GM18498 (cell line): ENCODE data around the gene EBF3.

Source experiments
- ATAC-seq: cut with Tn5 transposase; IDR thresholded peaks from one replicate; pipeline ENCODE4 v1.9.1; 2021; ENCODE audit warnings: mild to moderate bottlenecking, moderate library complexity; ENCODE audit not compliant: unreplicated experiment

Gene EBF3

GRCh38 chr10:129959544-129960480, 4.3 kb downstream of the EBF3 start:
- ATAC-seq = no peak

DNA sequence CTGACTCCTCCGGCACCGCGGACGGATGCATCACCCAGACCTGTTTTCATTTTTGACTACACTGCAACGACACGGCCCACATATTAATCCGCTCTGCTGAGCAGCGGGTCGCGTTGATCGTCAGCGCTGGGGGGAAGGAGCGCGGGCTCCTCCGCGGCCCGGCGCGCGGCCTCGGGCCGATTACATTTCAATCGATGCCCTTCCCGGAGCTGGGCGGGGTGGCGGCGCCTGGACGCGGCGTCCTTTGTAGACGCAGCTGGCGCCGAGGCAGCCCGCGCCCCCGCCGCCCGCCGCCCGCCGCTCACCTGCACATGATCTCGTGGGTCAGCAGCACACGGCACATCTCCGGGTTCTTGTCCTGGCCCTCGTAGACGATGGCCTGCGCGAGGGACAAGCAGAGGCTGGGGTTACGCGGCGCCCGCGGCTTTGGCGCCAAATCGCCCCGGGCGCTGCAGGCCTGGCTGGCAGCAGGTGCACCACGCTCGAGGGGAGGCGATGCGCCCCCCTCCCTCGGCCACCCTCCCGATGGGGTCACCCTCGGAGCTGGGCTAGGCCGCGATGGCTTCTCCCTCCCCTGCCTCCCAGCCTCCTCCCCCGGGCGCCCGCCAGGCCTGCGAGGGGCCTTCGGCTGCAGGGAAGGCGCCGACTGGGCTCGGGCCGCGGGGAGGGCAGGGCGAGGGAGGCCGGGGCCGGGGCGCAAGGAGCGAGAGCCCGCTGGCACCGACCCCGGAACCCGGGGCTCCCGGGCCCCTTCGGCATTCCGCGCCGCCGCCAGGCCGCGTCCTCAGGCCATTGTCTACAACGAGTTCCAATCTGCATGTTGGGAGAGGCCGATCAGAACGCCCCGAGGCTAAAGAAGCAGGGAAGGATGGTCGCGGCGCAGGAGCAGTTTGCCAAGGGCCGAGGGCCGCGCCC, 5.2 kb downstream of the EBF3 start:
- no peak for ATAC-seq

GRCh38 chr10:129958148-129958628, 5.9 kb downstream of the EBF3 start:
- ATAC-seq = no peak

DNA sequence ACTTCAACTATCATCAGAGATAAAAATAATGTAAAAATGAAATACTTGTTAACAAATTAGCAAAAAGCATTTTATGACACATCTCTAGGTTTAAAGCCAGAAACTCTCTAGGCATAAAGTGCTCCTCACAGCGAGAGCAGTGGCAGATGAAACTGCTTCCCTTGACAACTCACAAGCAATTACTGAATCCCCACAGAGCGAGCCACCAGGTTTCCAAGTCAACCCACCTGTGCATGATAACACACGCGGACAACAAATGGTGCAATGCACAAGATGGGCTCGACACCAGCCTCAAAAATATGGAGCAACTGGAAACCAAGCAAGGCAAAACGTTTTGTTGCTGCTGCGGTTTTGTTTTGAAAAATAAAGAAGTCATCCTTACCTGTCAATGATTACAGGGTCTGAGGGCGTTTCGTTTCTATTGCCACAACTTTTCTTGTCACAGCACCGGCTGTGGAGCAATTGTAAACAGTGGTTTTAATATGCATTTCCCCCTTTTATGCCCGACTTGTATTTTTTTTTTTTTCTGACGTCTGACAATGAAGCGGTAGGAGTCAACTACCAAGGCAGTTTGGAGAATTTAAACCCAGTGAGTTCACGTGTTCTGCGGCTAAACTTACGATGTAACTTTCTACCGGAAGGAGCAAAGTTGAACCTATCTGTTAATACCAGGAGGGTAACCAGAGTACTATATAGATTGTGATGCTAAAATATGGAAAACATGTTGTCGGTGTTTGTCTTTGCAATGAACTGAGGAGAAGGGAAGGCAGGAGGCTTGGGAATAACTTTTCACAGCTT, 7.0 kb downstream of the EBF3 start:
- no peak for ATAC-seq

DNA sequence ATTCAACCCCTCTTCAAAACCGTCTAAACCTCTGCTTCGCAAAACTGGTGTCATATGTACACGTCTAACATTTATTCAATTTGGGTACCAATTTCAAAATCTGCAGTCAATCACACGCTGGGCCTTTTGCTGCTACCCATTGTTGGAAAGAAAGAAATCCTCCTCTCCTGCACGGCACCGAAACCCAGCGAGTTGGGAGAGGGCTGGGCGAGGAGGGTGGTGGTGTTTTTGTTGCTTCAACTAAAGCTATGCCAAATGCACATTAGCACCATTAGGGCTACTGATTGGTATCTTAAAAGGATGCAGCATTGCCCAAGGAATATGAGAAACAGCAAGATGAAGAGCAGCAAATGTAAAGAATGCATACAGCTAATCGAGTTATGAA, 7.8 kb downstream of the EBF3 start:
- no peak for ATAC-seq

- no peak for ATAC-seq
Observed at GRCh38 chr10:129955601-129956285, 8.3 kb downstream of the EBF3 start.

DNA sequence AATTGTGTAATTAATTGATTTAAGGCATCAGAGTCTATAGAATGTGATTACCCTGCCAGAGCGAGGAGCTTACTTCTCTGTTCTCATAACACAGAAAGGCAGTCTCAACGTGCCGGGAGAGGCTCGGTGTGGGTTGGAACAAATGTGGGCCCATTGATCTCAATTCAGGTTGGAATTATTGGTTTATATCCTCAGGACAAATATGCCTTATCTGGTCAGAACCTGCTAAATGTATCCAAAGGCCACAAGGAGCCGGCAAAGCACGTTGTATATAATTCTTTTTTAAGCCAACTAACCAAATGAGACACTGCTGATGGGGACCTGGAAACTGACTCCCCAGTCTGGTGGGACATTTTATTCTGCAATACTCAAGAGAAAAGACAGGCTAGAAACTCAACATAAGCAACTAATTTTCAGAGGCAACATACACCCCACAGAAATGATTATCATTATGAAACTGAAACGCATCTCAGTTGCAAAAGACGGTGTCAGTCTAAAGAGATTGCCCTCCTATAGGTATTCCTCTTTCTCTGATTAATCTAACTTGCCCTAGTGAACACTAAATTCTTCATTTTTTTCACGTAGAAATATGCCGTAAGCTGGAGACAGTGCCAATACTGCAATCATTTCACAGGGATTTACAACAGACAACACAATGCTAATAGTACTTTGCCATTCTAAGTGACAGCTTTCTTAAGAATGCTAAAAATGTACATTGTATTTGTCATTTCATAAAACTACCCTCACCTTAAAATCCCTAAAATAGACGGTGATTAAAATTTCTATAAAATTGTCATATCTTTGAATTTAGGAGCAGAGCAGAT, 9.4 kb downstream of the EBF3 start:
- no peak for ATAC-seq

DNA sequence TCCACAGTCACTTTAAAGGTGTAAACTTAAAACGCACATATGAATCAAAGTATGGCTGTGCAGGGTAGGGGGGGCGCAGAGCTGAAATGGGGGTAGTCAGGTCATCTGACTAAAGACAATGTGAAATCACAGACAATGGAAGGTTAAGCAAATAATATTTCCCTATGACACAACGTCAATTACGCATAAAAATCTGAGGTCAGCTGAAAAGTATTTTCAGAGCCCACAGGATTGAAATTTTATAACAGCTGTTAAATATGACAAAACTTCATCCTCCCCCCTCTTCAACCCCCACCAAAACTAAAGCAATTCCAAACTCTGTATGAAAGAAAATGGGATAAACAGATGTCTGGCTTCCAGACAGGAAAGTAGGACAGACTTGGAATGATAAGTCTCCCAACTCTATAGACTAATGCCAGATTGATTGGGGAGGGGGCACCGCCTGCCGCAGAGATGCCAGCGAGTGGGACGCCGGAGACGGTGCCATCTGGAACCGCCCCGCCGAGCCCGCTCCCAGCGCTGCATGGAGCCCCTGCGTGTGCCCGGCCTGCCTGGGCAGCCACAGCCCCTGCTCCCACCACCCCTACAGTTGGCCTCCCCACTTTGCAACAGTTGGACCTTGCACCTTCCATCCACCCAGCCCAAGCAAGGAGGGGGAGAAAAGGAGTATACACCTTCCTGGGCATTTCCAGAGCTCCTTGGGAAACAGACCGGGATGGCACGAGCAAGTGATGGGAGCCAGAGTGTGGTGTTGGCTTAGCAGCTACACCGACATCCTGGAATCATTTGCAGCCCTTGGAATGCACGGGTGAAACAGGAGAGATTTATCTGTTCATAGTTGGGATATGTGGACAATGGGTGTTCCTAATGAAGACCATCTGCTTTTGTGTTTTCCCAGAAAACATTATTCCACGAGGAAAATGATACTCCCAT, 10.7 kb downstream of the EBF3 start:
- no peak for ATAC-seq

DNA sequence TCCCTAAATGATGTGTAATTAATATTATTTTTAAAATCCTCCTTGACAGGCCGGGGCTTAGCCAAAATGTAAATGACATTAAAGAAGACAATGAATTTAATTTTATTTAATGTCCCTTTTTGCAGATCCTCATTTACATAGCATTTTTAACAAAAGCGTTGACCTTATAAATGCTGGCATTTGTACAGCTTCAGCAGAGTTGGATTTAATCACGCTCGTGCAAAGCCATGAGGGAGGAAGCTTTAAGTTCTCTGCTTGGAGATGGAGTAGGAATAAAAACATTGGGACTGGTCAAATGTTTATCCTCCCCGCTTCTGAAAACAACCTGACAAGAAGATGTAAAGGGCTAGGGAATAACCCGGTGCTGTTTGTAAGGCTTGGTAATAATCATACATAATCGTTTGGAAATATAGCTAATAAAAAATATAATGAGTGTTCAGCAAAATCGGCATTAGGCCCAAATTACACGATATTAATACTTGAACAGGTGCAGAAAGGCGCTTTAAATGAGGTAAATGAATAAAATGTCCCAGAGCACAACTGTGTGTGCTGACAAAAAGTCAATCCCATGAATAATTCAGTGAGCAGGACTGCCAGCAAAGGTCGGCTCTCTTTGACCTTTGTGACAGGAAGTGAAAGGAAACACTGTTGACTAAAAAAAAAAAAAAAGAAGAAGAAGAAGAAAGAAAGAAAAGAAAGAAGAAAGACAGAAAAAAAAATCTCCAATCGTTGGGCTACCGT, 11.5 kb downstream of the EBF3 start:
- ATAC-seq = no peak

DNA sequence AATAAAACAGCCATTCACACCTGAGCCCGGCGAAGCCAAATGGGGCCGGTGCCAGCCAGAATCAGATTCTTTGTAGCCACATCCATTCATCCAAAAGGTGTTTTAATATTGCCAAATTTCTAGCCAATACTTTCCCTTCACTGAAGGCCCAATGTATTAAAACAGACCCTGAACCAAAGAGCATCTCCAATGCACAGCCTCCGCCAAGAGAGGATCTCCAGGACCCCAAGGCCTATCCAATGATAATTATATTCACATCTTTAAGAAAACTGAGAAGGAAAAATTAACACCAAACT, 12.2 kb downstream of the EBF3 start:
- ATAC-seq = no peak

DNA sequence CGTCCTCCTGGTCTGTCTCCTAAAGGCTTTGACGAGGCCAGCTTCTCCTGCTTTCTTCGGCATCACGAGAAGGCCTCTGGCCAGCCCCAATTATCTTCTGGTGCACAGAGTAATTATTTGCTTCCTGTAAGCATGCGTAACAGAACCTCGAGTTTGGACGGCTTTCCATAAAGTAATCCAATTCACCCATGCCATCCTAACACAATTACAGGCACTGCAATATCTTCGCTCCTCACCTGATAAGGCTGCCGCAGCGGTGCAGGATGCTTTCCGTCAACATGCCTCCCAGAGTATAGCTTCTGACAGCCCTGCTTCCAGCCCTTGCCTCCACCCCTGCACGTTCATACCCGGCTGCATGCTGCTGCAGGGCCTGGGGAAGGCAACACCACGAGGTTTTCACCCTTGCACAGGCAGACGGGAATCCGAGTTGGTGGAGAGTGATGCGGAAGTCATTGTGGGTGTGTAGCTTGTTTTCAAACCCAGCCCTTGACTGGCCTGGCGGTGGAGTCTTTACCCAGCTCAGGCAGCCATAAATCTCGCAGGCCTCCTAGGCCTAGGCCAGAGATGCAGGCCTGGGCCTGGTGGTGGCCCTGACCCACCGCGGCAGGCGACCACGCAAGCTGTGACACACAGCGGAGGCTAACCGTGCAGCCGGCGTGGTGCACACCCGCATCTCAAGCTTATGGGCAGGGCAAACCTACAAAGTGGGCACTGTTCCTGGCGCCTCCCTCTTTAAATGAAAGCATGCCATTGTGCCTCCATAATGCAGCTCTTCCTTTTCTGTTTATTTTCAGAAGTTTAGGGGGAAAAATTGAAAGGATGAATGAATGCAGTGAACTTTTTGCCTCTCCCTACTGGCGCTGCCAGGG, 12.7 kb downstream of the EBF3 start:
- no peak for ATAC-seq

DNA sequence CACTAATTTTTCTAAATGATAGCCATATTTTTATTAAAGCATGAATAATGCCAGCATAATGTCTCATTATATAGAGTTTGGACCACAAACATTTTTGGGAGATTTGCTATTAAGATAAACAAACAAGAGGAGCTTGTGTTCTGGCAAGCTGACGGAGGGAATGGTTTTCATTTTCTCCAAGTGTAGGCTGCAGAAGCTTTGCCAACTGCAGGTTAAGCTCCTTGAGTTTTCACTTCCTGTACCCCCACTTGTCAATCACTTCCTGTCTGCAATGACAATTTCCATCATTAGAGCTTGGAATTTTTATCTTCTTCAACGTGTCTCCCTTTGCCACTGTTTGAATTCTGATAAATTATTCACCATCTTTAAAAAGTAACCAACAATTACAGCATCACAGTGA, 13.4 kb downstream of the EBF3 start:
- no peak for ATAC-seq

DNA sequence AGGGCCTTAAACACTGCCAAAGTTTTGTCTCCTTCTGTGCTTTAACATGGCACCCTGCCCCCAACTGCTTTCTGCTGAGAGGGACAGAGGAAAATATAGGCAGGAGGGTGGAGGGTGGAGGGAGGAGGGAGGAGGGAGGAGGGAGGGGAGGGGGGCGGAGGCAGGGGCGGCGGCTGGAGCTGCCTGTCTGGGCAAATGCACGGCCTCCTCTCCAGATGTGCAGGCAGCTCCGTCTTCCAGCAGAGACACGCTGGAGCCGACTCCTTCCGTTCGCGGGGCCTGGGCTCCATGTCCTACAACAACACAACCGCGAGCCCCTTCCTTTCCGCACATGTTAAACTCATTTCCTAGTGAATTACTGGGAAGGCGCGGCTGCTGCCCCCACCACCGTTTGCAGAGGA, 14.2 kb downstream of the EBF3 start:
- ATAC-seq = no peak

DNA sequence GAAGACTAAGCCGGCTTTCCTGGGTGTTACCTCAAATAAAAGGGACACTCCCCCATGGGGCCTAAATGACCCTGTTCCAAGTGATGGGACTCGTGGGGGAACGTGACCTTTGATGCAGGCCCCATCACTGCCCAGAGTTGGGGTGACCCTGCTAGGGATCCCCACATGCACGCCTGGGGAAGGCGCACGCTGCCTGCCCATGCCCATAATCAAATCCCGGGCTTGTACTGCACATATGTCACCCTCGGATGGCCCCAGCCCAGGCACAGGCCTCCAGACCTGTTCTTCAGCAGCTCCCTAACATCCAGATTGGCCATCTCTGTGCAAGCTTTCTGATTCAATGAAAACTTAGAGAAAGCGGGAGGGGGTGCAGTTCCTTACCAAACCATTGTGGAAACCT, 14.7 kb downstream of the EBF3 start:
- no peak for ATAC-seq

DNA sequence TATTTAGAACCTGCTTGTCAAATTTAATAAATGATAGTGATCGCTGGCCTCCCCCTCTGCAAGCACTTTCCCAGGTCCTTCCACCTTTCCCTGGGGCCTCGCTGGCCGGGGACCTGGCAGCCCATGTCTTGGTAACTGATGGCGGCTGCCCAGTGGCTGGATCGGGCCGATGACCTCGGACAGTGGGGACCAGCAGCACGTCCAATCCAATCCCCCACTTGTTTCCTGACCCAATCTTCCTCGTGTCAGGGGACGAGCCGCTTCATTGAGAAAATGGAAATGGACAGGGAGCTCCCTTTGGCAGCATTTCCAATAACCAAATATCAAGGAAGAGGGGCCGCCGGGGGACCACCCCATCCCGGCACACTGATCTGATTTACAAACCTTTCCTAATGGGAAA, 17.2 kb downstream of the EBF3 start:
- no peak for ATAC-seq

- ATAC-seq = no peak
Observed at GRCh38 chr10:129945941-129946760, 17.9 kb downstream of the EBF3 start.
